WI38 (cell line): ENCODE results near the gene ZNF32.

Experiments
- H3K4me3 ChIP-seq: 2 replicates; pipeline ENCODE4 v1.5.1; 2011; ENCODE audit warnings: low read depth, mild to moderate bottlenecking, control low read depth, low read length
- CTCF ChIP-seq: IDR thresholded peaks from 2 replicates; pipeline ENCODE4 v1.5.1; 2012; ENCODE audit warnings: low read depth, mild to moderate bottlenecking, control low read depth, low read length

The ZNF32 gene

GRCh38 chr10:43692051-43692825 is 43.6 kb upstream of the ZNF32 start:
- no peak for TF ChIP-seq CTCF

GRCh38 chr10:43691485-43691884 is 42.8 kb upstream of the ZNF32 start:
- no peak overlapping the region for H3K4me3 ChIP-seq
- TF ChIP-seq CTCF: no peak

More at GRCh38 chr10:43692051-43692825, 43.6 kb upstream of the ZNF32 start:
- no peak overlapping the region for H3K4me3 ChIP-seq

GRCh38 chr10:43689955-43690771 is 41.5 kb upstream of the ZNF32 start:
- TF ChIP-seq CTCF: peak; percentile 85
- H3K4me3 ChIP-seq: peak overlapping the region; percentile 70

GRCh38 chr10:43689618-43689954 is 40.9 kb upstream of the ZNF32 start:
- peak overlapping the region; percentile 70 for H3K4me3 ChIP-seq

GRCh38 chr10:43689007-43689491 is 40.4 kb upstream of the ZNF32 start:
- TF ChIP-seq CTCF: no peak
- no peak overlapping the region for H3K4me3 ChIP-seq

More at GRCh38 chr10:43689618-43689954, 40.9 kb upstream of the ZNF32 start:
- TF ChIP-seq CTCF: no peak

- no peak for TF ChIP-seq CTCF
- no peak overlapping the region for H3K4me3 ChIP-seq
These were observed 39.7 kb upstream of the ZNF32 start for GRCh38 chr10:43688348-43688892.
